ENCODE data around the gene OR7C2. TPM values are rescaled to one million over a fixed set of nuclear protein-coding genes. Genes with fewer than 3 reads are reported as not detected.
"Not testable (repeated sequence)": the region's sequence is repeated elsewhere in the genome, so short reads cannot be mapped to it uniquely, and the experiment has no call there.

OR7C2 gene
- total RNA-seq, 1 experiment from 2014 or later, result not detected

GRCh38 chr19:14944456-14944855, 3.2 kb downstream of the OR7C2 start:
- H3K27me3 ChIP-seq (ENCODE audit: insufficient read depth, low read length), result no peaks in the 10 kb centered on the region; the same call in 1 of the 2 replicates
- TF ChIP-seq, protein P1, sequence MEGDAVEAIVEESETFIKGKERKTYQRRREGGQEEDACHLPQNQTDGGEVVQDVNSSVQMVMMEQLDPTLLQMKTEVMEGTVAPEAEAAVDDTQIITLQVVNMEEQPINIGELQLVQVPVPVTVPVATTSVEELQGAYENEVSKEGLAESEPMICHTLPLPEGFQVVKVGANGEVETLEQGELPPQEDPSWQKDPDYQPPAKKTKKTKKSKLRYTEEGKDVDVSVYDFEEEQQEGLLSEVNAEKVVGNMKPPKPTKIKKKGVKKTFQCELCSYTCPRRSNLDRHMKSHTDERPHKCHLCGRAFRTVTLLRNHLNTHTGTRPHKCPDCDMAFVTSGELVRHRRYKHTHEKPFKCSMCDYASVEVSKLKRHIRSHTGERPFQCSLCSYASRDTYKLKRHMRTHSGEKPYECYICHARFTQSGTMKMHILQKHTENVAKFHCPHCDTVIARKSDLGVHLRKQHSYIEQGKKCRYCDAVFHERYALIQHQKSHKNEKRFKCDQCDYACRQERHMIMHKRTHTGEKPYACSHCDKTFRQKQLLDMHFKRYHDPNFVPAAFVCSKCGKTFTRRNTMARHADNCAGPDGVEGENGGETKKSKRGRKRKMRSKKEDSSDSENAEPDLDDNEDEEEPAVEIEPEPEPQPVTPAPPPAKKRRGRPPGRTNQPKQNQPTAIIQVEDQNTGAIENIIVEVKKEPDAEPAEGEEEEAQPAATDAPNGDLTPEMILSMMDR (conservative IDR thresholded peaks at IDR 0.05), result no peak
- peaks cover 1 to 24% (median 13%) of the 10 kb centered on the region in 3 experiments; a peak in 4 of 7 replicates for H3K36me3 Mint-ChIP-seq (ENCODE audit: insufficient read depth in 1 of 3, low read depth in 3 of 3)
- H4K5ac ChIP-seq (ENCODE audit: insufficient read length, low read depth, low read length), result no peak overlapping the region
- H2AFZ ChIP-seq (ENCODE audit: low read length), result no peak overlapping the region
- no CpG with 5 or more reads among the region's 1 CpG for WGBS (ENCODE audit: extremely low coverage, insufficient read length, low lambda C conversion rate)
- no peak overlapping the region for H3K27ac ChIP-seq (ENCODE audit: insufficient read length, low read depth, low read length)
- H3K14ac ChIP-seq (ENCODE audit: insufficient read depth, low read length), result no peak overlapping the region
- H3K4me1 Mint-ChIP-seq, result no peaks in the 10 kb centered on the region
- no peaks in the 10 kb centered on the region for H3K79me1 ChIP-seq (ENCODE audit: insufficient read depth, low read depth, low read length, poor library complexity, severe bottlenecking)
- no peaks in the 10 kb centered on the region for H3K9me3 ChIP-seq (ENCODE audit: control insufficient read depth, low read depth, low read length)
- H3K23me2 ChIP-seq (ENCODE audit: insufficient read length, low read depth, low read length, poor library complexity, severe bottlenecking), result no peaks in the 10 kb centered on the region
- H3K18ac ChIP-seq (ENCODE audit: insufficient read length, low read depth, low read length), result no peak overlapping the region
- no peak overlapping the region for H3K23ac ChIP-seq (ENCODE audit: insufficient read length, low read depth, low read length)
- no peak overlapping the region for H3K27ac Mint-ChIP-seq
- H3K4me3 Mint-ChIP-seq, result no peak overlapping the region
- H3K4me1 ChIP-seq (ENCODE audit: insufficient read depth, low read length), result no peaks in the 10 kb centered on the region
- no peak overlapping the region for H3K56ac ChIP-seq (ENCODE audit: insufficient read length, low read depth, low read length)
- H2AK5ac ChIP-seq (ENCODE audit: insufficient read length, low read length), result no peak overlapping the region
- H2BK20ac ChIP-seq (ENCODE audit: low read depth, low read length, poor library complexity, severe bottlenecking), result no peak overlapping the region
- no peak overlapping the region for H2BK12ac ChIP-seq (ENCODE audit: insufficient read length, low read depth, low read length)
- no peaks in the 10 kb centered on the region for H3K79me2 ChIP-seq (ENCODE audit: insufficient read depth, low read length)
- H2BK5ac ChIP-seq (ENCODE audit: insufficient read length, low read length), result no peak overlapping the region
- H3K9me3 Mint-ChIP-seq, result peaks cover 42 to 84% of the 10 kb centered on the region in 2 experiments
- no peak overlapping the region for H2BK15ac ChIP-seq (ENCODE audit: low read depth, low read length)
- H4K8ac ChIP-seq (replicated peaks; ENCODE audit: insufficient read length, low read depth, low read length), result no peak overlapping the region
- no peak overlapping the region for H3K4me2 ChIP-seq (ENCODE audit: insufficient read depth, insufficient read length, low read length)
- H4K91ac ChIP-seq (ENCODE audit: insufficient read length, low read depth, low read length), result no peak overlapping the region
- no peak overlapping the region for H2BK120ac ChIP-seq (ENCODE audit: low read depth, low read length, poor library complexity, severe bottlenecking)
- H3T11ph ChIP-seq (ENCODE audit: low read length), result no peak overlapping the region
- H4K20me1 ChIP-seq (ENCODE audit: control insufficient read depth, insufficient read depth, insufficient read length), result no peaks in the 10 kb centered on the region
- no peak overlapping the region for H3K4ac ChIP-seq (ENCODE audit: low read depth, low read length)
- no peak for DNase-seq
- no peak overlapping the region for H3K9ac ChIP-seq (ENCODE audit: extremely low read depth, insufficient read length, low read length)
- H3K27me3 Mint-ChIP-seq (ENCODE audit: low read depth), result no peaks in the 10 kb centered on the region; the same call in 1 of the 2 replicates

DNA sequence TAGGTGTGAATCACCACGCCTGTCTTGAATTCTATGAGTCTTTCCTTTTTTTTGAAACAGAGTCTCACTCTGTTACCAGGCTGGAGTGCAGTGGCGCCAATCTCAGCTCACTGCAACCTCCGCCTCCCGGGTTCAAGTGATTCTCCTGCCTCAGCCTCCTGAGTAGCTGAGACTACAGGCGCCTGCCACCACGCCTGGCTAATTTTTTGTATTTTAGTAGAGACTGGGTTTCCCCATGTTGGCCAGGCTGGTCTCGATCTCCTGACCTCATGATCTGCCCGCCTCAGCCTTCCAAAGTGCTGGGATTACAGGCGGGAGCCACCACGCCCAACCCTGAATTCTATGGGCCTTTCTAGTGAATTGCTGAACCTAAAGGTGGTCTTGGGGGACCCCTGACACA, 8.1 kb downstream of the OR7C2 start:
- H3K56ac ChIP-seq (ENCODE audit: insufficient read length, low read depth, low read length); H2BK5ac ChIP-seq (ENCODE audit: insufficient read length, low read length); H2BK120ac ChIP-seq (ENCODE audit: low read depth, low read length, poor library complexity, severe bottlenecking); H2AK5ac ChIP-seq (ENCODE audit: insufficient read length, low read length); H3K9ac ChIP-seq (ENCODE audit: extremely low read depth, insufficient read length, low read length); H3K27ac ChIP-seq (ENCODE audit: insufficient read length, low read depth, low read length); H3K79me1 ChIP-seq (ENCODE audit: insufficient read depth, low read depth, low read length, poor library complexity, severe bottlenecking); H3K23ac ChIP-seq (ENCODE audit: insufficient read length, low read depth, low read length); H3K79me2 ChIP-seq (ENCODE audit: insufficient read depth, low read length); H3K4me1 Mint-ChIP-seq; H2BK15ac ChIP-seq (ENCODE audit: low read depth, low read length); H4K20me1 ChIP-seq (ENCODE audit: control insufficient read depth, insufficient read depth, insufficient read length); H2BK20ac ChIP-seq (ENCODE audit: low read depth, low read length, poor library complexity, severe bottlenecking); H4K5ac ChIP-seq (ENCODE audit: insufficient read length, low read depth, low read length); H3T11ph ChIP-seq (ENCODE audit: low read length); H3K27me3 ChIP-seq (ENCODE audit: insufficient read depth, low read length); H3K4ac ChIP-seq (ENCODE audit: low read depth, low read length); H4K8ac ChIP-seq (replicated peaks; ENCODE audit: insufficient read length, low read depth, low read length); H3K4me1 ChIP-seq (ENCODE audit: insufficient read depth, low read length); H3K27me3 Mint-ChIP-seq (ENCODE audit: low read depth); H3K27ac Mint-ChIP-seq; H2BK12ac ChIP-seq (ENCODE audit: insufficient read length, low read depth, low read length); H2AFZ ChIP-seq (ENCODE audit: low read length); H3K23me2 ChIP-seq (ENCODE audit: insufficient read length, low read depth, low read length, poor library complexity, severe bottlenecking); H3K4me3 Mint-ChIP-seq; H3K9me3 ChIP-seq (ENCODE audit: control insufficient read depth, low read depth, low read length); H3K14ac ChIP-seq (ENCODE audit: insufficient read depth, low read length); DNase-seq; H3K18ac ChIP-seq (ENCODE audit: insufficient read length, low read depth, low read length); H3K4me2 ChIP-seq (ENCODE audit: insufficient read depth, insufficient read length, low read length); H4K91ac ChIP-seq (ENCODE audit: insufficient read length, low read depth, low read length): not testable (repeated sequence)
- Mint-ChIP-seq H3K9me3 (peaks cover 42 to 83% of the 10 kb centered on the region in 2 experiments), H3K36me3 (ENCODE audit: insufficient read depth in 1 of 3, low read depth in 3 of 3) (peaks cover 3 to 16% (median 5%) of the 10 kb centered on the region in 3 experiments; a peak in 4 of 7 replicates)
- no CpG with 5 or more reads among the region's 10 CpGs for WGBS (ENCODE audit: extremely low coverage, insufficient read length, low lambda C conversion rate)
